Gastroesophageal sphincter (tissue), 4 donors: ENCODE measurements around the gene PIK3C2A. TPM values are rescaled to one million over a fixed set of nuclear protein-coding genes. Genes with fewer than 3 reads are reported as not detected.

Experiments used
- ATAC-seq: fragments of 150-250 bp; one replicate; pipeline ENCODE4 v1.9.1; 2016; ENCODE audit warnings: mild to moderate bottlenecking, moderate library complexity
- H3K27ac ChIP-seq, 4 donors: fragments of 200-600 bp; sonication (generic) in 3 of 4; 1 replicate in 3 of 4; 2 replicates in 1 of 4; pipeline ENCODE4 v1.5.1; 2016 to 2019
- H3K27me3 ChIP-seq: fragments of 200-600 bp; sonication (generic); one replicate; pipeline ENCODE4 v1.5.1; 2019
- H3K36me3 ChIP-seq, 2 donors: fragments of 200-600 bp; sonication (generic); one replicate each; pipeline ENCODE4 v1.5.1; 2019; ENCODE audit warnings: control low read depth in 1 of 2
- H3K4me1 ChIP-seq, 3 donors: fragments of 200-600 bp; sonication (generic); 1 replicate in 2 of 3; 2 replicates in 1 of 3; pipeline ENCODE4 v1.5.1; 2016 to 2019; ENCODE audit warnings: control low read depth in 2 of 3
- H3K4me3 ChIP-seq, 2 donors: fragments of 200-600 bp; sonication (generic); one replicate each; pipeline ENCODE4 v1.5.1; 2019; ENCODE audit warnings: mild to moderate bottlenecking in 1 of 2, moderate library complexity in 1 of 2
- H3K9me3 ChIP-seq, 3 donors: fragments of 200-600 bp; sonication (generic); one replicate each; pipeline ENCODE4 v1.5.1; 2017 to 2019; ENCODE audit warnings: control low read depth in 2 of 3
- EP300 ChIP-seq: sonication (generic); formaldehyde crosslinking; IDR thresholded peaks from one replicate; pipeline ENCODE4 v1.6.1; 2017; ENCODE audit warnings: antibody characterized with exemption, mild to moderate bottlenecking
- POLR2A ChIP-seq, 2 donors: fragments of 450-650 bp; IDR thresholded peaks; one replicate each; pipeline ENCODE4 v1.6.1; 2017; ENCODE audit warnings: antibody characterized with exemption in 2 of 2, mild to moderate bottlenecking in 2 of 2, moderate library complexity in 1 of 2
- POLR2AphosphoS5 ChIP-seq: sonication (generic); formaldehyde crosslinking; IDR thresholded peaks from one replicate; pipeline ENCODE4 v1.6.1; 2017; ENCODE audit warnings: antibody characterized with exemption
- WGBS, 2 donors: methylation state at CpG; one replicate each; pipeline ENCODE4 v1.1.5; 2018; ENCODE audit warnings: low coverage in 1 of 2; 5-methylcytosine and 5-hydroxymethylcytosine counted together
- total RNA-seq, 4 donors: library from RNA; depleted of rRNA; stranded (reverse); fragments of >200 nt; gene quantifications; one replicate each; pipeline ENCODE4 v1.1.0, GENCODE V29; 2016
- TF ChIP-seq, protein P1 (sequence below), 4 experiments: fragments of 200-600 bp in 2 of 4; fragments of 450-650 bp in 2 of 4; sonication (generic) in 1 of 4; IDR thresholded peaks; one replicate each; pipeline ENCODE4 v1.5.1; 2017 to 2019; ENCODE audit warnings: antibody characterized with exemption in 4 of 4, mild to moderate bottlenecking in 2 of 4, moderate library complexity in 2 of 4

Gene PIK3C2A
- total RNA-seq, 4 donors from 2014 or later: 68.2 to 104 (median 88.2) TPM

GRCh38 chr11:17169876-17170275, 37.9 kb downstream of the PIK3C2A start:
- WGBS, 2 donors: 92 to 100% methylated on average over 1 of the region's 1 CpG

DNA sequence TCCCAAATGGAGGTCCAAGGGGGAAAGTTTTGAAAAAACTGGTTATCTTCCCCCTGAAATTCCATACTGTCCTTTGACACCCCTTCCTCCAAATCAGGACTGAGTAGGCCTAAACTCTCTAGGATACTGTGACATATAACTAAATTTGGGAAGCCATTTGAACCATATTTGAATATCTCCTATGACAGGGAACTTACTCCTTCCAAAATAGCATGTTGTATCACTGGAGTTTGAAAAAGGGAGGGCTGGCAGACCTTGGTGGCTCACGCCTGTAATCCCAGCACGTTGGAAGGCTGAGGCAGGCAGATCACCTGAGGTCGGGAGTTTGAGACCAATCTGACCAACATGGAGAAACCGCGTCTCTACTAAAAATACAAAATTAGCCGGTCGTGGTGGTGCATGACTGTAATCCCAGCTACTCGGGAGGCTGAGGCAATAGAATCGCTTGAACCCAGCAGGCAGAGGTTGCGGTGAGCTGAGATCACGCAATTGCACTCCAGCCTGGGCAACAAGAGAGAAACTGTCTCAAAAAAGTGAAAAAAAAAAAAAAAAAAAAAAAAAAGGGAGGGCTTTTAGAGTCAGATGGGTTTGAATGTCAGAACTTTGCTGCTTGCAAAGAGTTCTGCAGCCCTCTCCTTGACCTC, 42.4 kb downstream of the PIK3C2A start:
- Histone ChIP-seq H3K9me3 (no peaks in the 10 kb centered on the region), H3K36me3 (peaks cover 0 to 24% of the 10 kb centered on the region in 2 donors), H3K4me1 (peaks cover 0 to 50% (median 0%) of the 10 kb centered on the region in 3 donors), H3K27ac (peak overlapping the region in 1 of 4 donors; percentile 7), H3K4me3 (no peak overlapping the region), H3K27me3 (no peaks in the 10 kb centered on the region)
- 88 to 90% methylated on average over 6 to 10 of the region's 11 CpGs for WGBS, 2 donors
- no peak for TF ChIP-seq POLR2A (IDR thresholded peaks at IDR 0.05)
- TF ChIP-seq, protein P1, sequence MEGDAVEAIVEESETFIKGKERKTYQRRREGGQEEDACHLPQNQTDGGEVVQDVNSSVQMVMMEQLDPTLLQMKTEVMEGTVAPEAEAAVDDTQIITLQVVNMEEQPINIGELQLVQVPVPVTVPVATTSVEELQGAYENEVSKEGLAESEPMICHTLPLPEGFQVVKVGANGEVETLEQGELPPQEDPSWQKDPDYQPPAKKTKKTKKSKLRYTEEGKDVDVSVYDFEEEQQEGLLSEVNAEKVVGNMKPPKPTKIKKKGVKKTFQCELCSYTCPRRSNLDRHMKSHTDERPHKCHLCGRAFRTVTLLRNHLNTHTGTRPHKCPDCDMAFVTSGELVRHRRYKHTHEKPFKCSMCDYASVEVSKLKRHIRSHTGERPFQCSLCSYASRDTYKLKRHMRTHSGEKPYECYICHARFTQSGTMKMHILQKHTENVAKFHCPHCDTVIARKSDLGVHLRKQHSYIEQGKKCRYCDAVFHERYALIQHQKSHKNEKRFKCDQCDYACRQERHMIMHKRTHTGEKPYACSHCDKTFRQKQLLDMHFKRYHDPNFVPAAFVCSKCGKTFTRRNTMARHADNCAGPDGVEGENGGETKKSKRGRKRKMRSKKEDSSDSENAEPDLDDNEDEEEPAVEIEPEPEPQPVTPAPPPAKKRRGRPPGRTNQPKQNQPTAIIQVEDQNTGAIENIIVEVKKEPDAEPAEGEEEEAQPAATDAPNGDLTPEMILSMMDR (IDR thresholded peaks at IDR 0.05): no peak
- TF ChIP-seq EP300: no peak
- TF ChIP-seq POLR2AphosphoS5: no peak
- ATAC-seq: no peak

More at GRCh38 chr11:17169876-17170275, 37.9 kb downstream of the PIK3C2A start:
- Histone ChIP-seq H3K4me1 (peaks cover 3 to 23% (median 4%) of the 10 kb centered on the region in 3 donors), H3K27ac (no peak overlapping the region), H3K4me3 (no peak overlapping the region), H3K36me3 (peaks cover 0 to 24% of the 10 kb centered on the region in 2 donors), H3K9me3 (no peaks in the 10 kb centered on the region), H3K27me3 (no peaks in the 10 kb centered on the region)
- no peak for ATAC-seq
- TF ChIP-seq EP300: no peak

GRCh38 chr11:17164361-17165246, 43.2 kb downstream of the PIK3C2A start:
- peak overlapping the region in 1 of 4 donors; percentile 7 for H3K27ac ChIP-seq
- no peaks in the 10 kb centered on the region for H3K9me3 ChIP-seq
- H3K27me3 ChIP-seq: no peaks in the 10 kb centered on the region
- H3K4me3 ChIP-seq: no peak overlapping the region
- no peak for TF ChIP-seq EP300
- TF ChIP-seq POLR2A (IDR thresholded peaks at IDR 0.05): no peak
- TF ChIP-seq, protein P1 (IDR thresholded peaks at IDR 0.05): no peak
- TF ChIP-seq POLR2AphosphoS5: no peak
- peaks cover 0 to 57% (median 0%) of the 10 kb centered on the region in 3 donors for H3K4me1 ChIP-seq
- ATAC-seq: no peak
- H3K36me3 ChIP-seq: peaks cover 0 to 24% of the 10 kb centered on the region in 2 donors
- WGBS, 2 donors: 71 to 89% methylated on average over 1 of the region's 1 CpG

- Histone ChIP-seq H3K27ac (no peak overlapping the region), H3K4me1 (peaks cover 0 to 64% (median 0%) of the 10 kb centered on the region in 3 donors), H3K9me3 (no peaks in the 10 kb centered on the region), H3K27me3 (no peaks in the 10 kb centered on the region), H3K4me3 (no peak overlapping the region), H3K36me3 (peaks cover 0 to 17% of the 10 kb centered on the region in 2 donors)
- 70 to 72% methylated on average over 2 of the region's 2 CpGs for WGBS, 2 donors
- no peak for ATAC-seq
- TF ChIP-seq POLR2AphosphoS5: no peak
- TF ChIP-seq POLR2A (IDR thresholded peaks at IDR 0.05): no peak
- TF ChIP-seq, protein P1 (IDR thresholded peaks at IDR 0.05): no peak
- no peak for TF ChIP-seq EP300
These were observed 44.0 kb downstream of the PIK3C2A start for GRCh38 chr11:17163736-17164135.

GRCh38 chr11:17163291-17163690, 44.5 kb downstream of the PIK3C2A start:
- Histone ChIP-seq H3K4me3 (no peak overlapping the region), H3K27ac (no peak overlapping the region), H3K36me3 (peaks cover 0 to 12% of the 10 kb centered on the region in 2 donors), H3K27me3 (no peaks in the 10 kb centered on the region), H3K4me1 (peaks cover 0 to 69% (median 0%) of the 10 kb centered on the region in 3 donors), H3K9me3 (no peaks in the 10 kb centered on the region)
- ATAC-seq: no peak
- TF ChIP-seq POLR2AphosphoS5 (no peak), POLR2A (IDR thresholded peaks at IDR 0.05) (no peak), EP300 (no peak)
- TF ChIP-seq, protein P1 (IDR thresholded peaks at IDR 0.05): no peak
- 93 to 94% methylated on average over 5 of the region's 5 CpGs for WGBS, 2 donors
